Measurements from ENCODE around the gene STAT4.

Gene STAT4

DNA sequence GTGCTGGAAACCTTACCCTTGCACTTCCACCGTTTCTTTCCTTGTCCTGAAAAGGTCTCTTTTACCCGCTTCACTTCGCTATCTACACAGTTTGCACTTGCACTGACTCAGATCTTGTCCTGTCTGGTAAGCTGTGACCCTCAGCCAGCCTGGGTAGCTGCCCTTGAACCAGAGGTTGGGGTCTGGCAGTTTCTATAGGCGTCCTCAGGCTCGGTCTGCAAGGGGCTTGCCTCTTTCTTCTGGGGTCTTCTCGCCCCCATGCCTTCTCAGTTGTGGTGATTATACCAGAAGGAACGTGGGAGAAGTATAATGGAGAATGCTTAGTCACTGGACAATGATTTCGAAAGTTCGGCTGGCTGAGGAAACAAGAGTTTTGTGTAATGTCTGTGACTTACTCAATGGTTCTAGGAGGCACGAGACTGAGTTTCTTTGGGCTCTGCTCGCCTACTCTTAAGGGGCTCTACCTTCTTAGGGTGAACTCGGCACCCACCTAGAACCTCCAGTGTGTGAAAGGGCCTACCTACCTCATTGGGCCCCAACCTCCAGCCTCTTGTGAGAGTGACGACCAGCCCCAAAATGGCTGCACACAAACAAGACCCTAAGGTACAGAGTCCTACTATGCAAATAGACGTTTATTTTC lies 129.9 kb downstream of the STAT4 start:
- peak overlapping the region; percentile 87 to 99 for H3K4me3 ChIP-seq (ENCODE audit: low read depth in 1 of 2, low read length in 2 of 2)
- peak overlapping the region; percentile 85 for H3K27ac ChIP-seq (ENCODE audit: low read depth, low read length)
- H3K4me1 ChIP-seq (ENCODE audit: control insufficient read depth in 1 of 2, insufficient read depth in 2 of 2, low read length in 2 of 2), result peaks cover 13 to 29% of the 10 kb centered on the region in 2 donors
- no peaks in the 10 kb centered on the region for H3K27me3 ChIP-seq (ENCODE audit: control insufficient read depth in 1 of 2, insufficient read depth in 2 of 2, low read length in 2 of 2)
- peak overlapping the region; percentile 86 to 91 for H3K9ac ChIP-seq (ENCODE audit: low read depth in 1 of 2, low read length in 2 of 2)
- no peaks in the 10 kb centered on the region for H3K36me3 ChIP-seq (ENCODE audit: control insufficient read depth in 1 of 2, insufficient read depth in 2 of 2, low read length in 2 of 2)
- no peaks in the 10 kb centered on the region for H3K9me3 ChIP-seq (ENCODE audit: control insufficient read depth in 1 of 2, low read length in 2 of 2)

DNA sequence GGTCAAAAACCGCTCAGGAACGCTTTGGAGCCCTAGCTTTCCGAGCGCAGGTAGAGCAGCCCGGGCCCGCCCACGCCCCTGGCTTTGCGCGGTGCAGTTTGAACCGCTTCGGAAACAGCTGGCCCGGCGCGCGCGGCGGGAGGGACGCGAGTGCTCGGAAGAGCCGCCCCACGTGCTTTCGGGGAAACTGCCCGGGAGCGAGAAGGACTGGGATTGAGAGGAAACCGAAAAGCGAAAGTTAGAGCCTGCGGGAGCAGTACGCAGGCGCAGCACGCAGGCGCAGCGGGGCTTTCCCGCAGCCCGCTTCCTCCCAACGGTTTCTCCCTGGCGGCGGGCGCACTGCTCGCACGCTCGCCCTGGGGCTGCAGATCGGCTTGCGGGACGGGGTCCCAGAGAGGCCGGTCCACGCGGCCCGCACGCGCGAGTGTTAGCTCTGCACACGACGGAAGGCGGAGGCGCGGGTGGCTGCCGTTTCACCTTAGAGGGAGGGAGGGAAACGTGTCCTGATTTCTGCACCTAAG lies 130.5 kb downstream of the STAT4 start:
- Histone ChIP-seq H3K27ac (ENCODE audit: low read depth, low read length) (peak overlapping the region; percentile 85), H3K4me3 (ENCODE audit: low read depth in 1 of 2, low read length in 2 of 2) (peak overlapping the region; percentile 87 to 99), H3K4me1 (ENCODE audit: control insufficient read depth in 1 of 2, insufficient read depth in 2 of 2, low read length in 2 of 2) (peaks cover 12 to 29% of the 10 kb centered on the region in 2 donors), H3K36me3 (ENCODE audit: control insufficient read depth in 1 of 2, insufficient read depth in 2 of 2, low read length in 2 of 2) (no peaks in the 10 kb centered on the region), H3K27me3 (ENCODE audit: control insufficient read depth in 1 of 2, insufficient read depth in 2 of 2, low read length in 2 of 2) (no peaks in the 10 kb centered on the region), H3K9ac (ENCODE audit: low read depth in 1 of 2, low read length in 2 of 2) (peak overlapping the region; percentile 86 to 91), H3K9me3 (ENCODE audit: control insufficient read depth in 1 of 2, low read length in 2 of 2) (no peaks in the 10 kb centered on the region)

DNA sequence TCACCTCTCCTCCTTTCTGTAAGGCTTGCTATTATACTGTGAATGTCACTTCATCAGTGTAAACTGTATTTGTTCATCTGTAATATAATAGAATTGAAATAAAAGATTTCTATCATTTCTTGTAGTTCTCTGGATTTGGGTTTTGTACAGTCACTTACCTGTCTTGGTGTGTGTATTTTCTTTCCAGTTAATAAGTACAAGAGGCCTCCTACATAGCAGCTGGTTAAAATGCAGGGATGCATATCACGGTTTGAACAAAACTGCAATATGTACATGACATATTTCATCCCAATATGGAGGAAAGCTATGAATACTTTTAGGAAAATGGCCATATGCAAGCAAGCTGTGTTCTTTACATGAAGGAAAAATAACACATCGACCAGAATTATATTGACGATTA lies 131.4 kb downstream of the STAT4 start:
- H3K27ac ChIP-seq (ENCODE audit: low read depth, low read length), result no peak overlapping the region

DNA sequence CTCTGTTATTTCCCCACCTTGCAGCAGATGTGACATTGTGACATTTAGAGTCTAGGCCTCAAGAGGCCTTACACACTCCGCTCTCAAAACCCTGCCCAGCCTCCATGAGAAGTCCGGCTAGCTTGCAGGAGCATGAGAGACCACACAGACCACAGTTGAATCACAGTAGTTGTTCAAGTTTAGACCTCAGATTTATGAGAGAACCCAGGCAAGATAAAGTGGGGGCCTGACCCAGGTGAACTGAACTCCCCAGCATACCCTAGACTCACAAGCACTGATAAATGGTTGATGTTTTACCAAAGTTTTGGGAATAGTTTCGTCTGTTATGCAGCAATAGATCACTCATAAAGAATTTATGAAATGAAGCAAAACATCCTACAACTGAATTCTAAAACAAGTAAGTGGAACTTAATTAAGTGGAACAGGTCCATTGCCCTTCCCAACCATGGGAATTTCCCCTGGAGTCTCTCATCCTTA lies 132.1 kb downstream of the STAT4 start:
- Histone ChIP-seq H3K4me1 (ENCODE audit: control insufficient read depth in 1 of 2, insufficient read depth in 2 of 2, low read length in 2 of 2) (peaks cover 18 to 36% of the 10 kb centered on the region in 2 donors), H3K27ac (ENCODE audit: low read depth, low read length) (no peak overlapping the region), H3K27me3 (ENCODE audit: control insufficient read depth in 1 of 2, insufficient read depth in 2 of 2, low read length in 2 of 2) (no peaks in the 10 kb centered on the region)

More for the DNA sequence above, 131.4 kb downstream of the STAT4 start:
- no peaks in the 10 kb centered on the region for H3K27me3 ChIP-seq (ENCODE audit: control insufficient read depth in 1 of 2, insufficient read depth in 2 of 2, low read length in 2 of 2)
- no peak overlapping the region for H3K9ac ChIP-seq (ENCODE audit: low read depth in 1 of 2, low read length in 2 of 2)
- H3K4me3 ChIP-seq (ENCODE audit: low read depth in 1 of 2, low read length in 2 of 2), result no peak overlapping the region
- no peaks in the 10 kb centered on the region for H3K36me3 ChIP-seq (ENCODE audit: control insufficient read depth in 1 of 2, insufficient read depth in 2 of 2, low read length in 2 of 2)
- H3K9me3 ChIP-seq (ENCODE audit: control insufficient read depth in 1 of 2, low read length in 2 of 2), result no peaks in the 10 kb centered on the region
- peaks cover 17 to 35% of the 10 kb centered on the region in 2 donors for H3K4me1 ChIP-seq (ENCODE audit: control insufficient read depth in 1 of 2, insufficient read depth in 2 of 2, low read length in 2 of 2)

DNA sequence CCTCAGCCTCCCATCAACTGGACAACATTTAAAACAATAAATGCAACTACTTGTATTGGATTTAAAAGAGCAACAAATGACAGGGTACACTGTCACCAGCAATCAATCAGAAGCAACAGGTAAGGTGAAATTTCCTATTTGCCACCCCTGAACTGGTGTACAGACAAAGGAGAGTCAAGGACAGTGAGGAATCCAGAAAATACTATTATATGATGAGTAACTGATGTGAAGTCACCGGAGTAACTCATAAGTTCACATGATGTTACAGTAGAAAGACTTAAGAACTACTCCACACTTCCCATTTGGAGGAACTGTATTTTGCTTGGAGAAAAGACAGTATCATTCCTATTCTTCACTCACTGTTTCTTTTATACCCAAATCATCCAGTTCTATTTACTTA lies 132.7 kb downstream of the STAT4 start:
- Histone ChIP-seq H3K36me3 (ENCODE audit: control insufficient read depth in 1 of 2, insufficient read depth in 2 of 2, low read length in 2 of 2) (no peaks in the 10 kb centered on the region), H3K9ac (ENCODE audit: low read depth in 1 of 2, low read length in 2 of 2) (no peak overlapping the region), H3K9me3 (ENCODE audit: control insufficient read depth in 1 of 2, low read length in 2 of 2) (no peaks in the 10 kb centered on the region), H3K4me1 (ENCODE audit: control insufficient read depth in 1 of 2, insufficient read depth in 2 of 2, low read length in 2 of 2) (peaks cover 18 to 33% of the 10 kb centered on the region in 2 donors), H3K4me3 (ENCODE audit: low read depth in 1 of 2, low read length in 2 of 2) (peak overlapping the region in 1 of 2 donors; percentile 53), H3K27ac (ENCODE audit: low read depth, low read length) (no peak overlapping the region), H3K27me3 (ENCODE audit: control insufficient read depth in 1 of 2, insufficient read depth in 2 of 2, low read length in 2 of 2) (no peaks in the 10 kb centered on the region)

More for the DNA sequence above, 132.1 kb downstream of the STAT4 start:
- peak overlapping the region in 1 of 2 donors; percentile 53 for H3K4me3 ChIP-seq (ENCODE audit: low read depth in 1 of 2, low read length in 2 of 2)
- H3K9me3 ChIP-seq (ENCODE audit: control insufficient read depth in 1 of 2, low read length in 2 of 2), result no peaks in the 10 kb centered on the region
- H3K9ac ChIP-seq (ENCODE audit: low read depth in 1 of 2, low read length in 2 of 2), result no peak overlapping the region
- no peaks in the 10 kb centered on the region for H3K36me3 ChIP-seq (ENCODE audit: control insufficient read depth in 1 of 2, insufficient read depth in 2 of 2, low read length in 2 of 2)

DNA sequence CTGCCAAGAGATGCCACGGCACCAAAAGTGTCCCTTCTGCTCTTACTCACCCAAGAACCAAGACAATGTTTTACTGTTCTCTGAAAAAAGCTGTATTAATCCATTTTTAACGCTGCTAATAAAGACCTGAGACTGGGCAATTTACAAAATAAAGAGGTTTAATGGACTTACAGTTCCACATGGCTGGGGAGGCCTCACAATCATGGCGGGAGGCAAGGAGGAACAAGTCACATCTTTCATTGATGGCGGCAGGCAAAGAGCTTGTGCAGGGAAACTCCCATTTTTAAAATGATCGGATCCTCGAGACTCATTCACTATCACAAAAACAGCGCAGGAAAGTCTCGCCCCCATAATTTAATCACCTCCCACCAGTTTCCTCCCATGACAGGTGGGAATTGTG lies 135.0 kb downstream of the STAT4 start:
- Histone ChIP-seq H3K36me3 (ENCODE audit: control insufficient read depth in 1 of 2, insufficient read depth in 2 of 2, low read length in 2 of 2) (peaks cover 5 to 7% of the 10 kb centered on the region in 2 donors), H3K9ac (ENCODE audit: low read depth in 1 of 2, low read length in 2 of 2) (no peak overlapping the region), H3K27me3 (ENCODE audit: control insufficient read depth in 1 of 2, insufficient read depth in 2 of 2, low read length in 2 of 2) (no peaks in the 10 kb centered on the region), H3K9me3 (ENCODE audit: control insufficient read depth in 1 of 2, low read length in 2 of 2) (no peaks in the 10 kb centered on the region), H3K4me1 (ENCODE audit: control insufficient read depth in 1 of 2, insufficient read depth in 2 of 2, low read length in 2 of 2) (peaks cover 24 to 25% of the 10 kb centered on the region in 2 donors), H3K4me3 (ENCODE audit: low read depth in 1 of 2, low read length in 2 of 2) (no peak overlapping the region), H3K27ac (ENCODE audit: low read depth, low read length) (no peak overlapping the region)

DNA sequence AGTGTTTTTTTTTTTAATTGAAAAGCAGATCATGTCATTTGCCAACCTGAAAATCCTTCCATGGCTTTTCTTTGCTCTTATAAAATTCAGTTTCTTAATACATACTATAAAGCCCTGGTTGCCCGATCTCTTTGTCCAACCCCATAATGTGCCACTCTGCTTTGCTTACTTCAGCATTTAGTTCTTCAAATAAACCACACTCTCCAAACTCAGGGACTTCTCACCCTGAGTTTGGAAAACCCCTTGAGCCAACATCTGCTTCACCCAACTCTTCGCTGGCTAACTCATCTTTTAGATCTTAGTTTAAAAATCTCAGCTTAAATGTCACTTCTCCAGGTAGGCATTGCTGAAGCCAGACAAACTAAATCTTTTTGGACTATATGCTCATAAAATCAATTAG lies 135.6 kb downstream of the STAT4 start:
- peaks cover 7 to 8% of the 10 kb centered on the region in 2 donors for H3K36me3 ChIP-seq (ENCODE audit: control insufficient read depth in 1 of 2, insufficient read depth in 2 of 2, low read length in 2 of 2)
- H3K4me3 ChIP-seq (ENCODE audit: low read depth in 1 of 2, low read length in 2 of 2), result no peak overlapping the region
- H3K9ac ChIP-seq (ENCODE audit: low read depth in 1 of 2, low read length in 2 of 2), result no peak overlapping the region
- H3K4me1 ChIP-seq (ENCODE audit: control insufficient read depth in 1 of 2, insufficient read depth in 2 of 2, low read length in 2 of 2), result peaks cover 24 to 26% of the 10 kb centered on the region in 2 donors
- H3K9me3 ChIP-seq (ENCODE audit: control insufficient read depth in 1 of 2, low read length in 2 of 2), result no peaks in the 10 kb centered on the region
- H3K27ac ChIP-seq (ENCODE audit: low read depth, low read length), result no peak overlapping the region
- no peaks in the 10 kb centered on the region for H3K27me3 ChIP-seq (ENCODE audit: control insufficient read depth in 1 of 2, insufficient read depth in 2 of 2, low read length in 2 of 2)

DNA sequence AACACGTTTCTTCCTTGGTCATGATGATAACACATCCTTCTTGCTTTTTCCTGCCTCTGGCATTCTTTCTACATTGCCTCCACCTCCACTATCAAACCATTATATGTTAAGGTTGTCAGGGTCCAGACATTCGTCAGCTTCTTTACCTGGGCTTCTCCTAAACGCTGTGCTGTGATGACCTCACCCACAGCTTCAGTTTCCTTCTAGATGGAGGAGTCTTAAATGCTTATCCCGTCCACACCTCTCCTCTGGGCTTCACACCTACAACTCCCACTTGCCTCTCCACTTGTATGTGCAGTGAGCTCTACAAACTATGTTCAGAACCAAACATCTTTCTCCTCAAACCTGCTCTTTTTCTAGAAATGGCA lies 136.2 kb downstream of the STAT4 start:
- H3K4me1 ChIP-seq (ENCODE audit: control insufficient read depth in 1 of 2, insufficient read depth in 2 of 2, low read length in 2 of 2), result peaks cover 23 to 26% of the 10 kb centered on the region in 2 donors
- H3K27me3 ChIP-seq (ENCODE audit: control insufficient read depth in 1 of 2, insufficient read depth in 2 of 2, low read length in 2 of 2), result no peaks in the 10 kb centered on the region
- peak overlapping the region; percentile 58 to 74 for H3K9ac ChIP-seq (ENCODE audit: low read depth in 1 of 2, low read length in 2 of 2)
- H3K27ac ChIP-seq (ENCODE audit: low read depth, low read length), result peak overlapping the region; percentile 86
- no peaks in the 10 kb centered on the region for H3K9me3 ChIP-seq (ENCODE audit: control insufficient read depth in 1 of 2, low read length in 2 of 2)
- H3K4me3 ChIP-seq (ENCODE audit: low read depth in 1 of 2, low read length in 2 of 2), result peak overlapping the region; percentile 91 to 99
- H3K36me3 ChIP-seq (ENCODE audit: control insufficient read depth in 1 of 2, insufficient read depth in 2 of 2, low read length in 2 of 2), result peaks cover 10 to 13% of the 10 kb centered on the region in 2 donors

DNA sequence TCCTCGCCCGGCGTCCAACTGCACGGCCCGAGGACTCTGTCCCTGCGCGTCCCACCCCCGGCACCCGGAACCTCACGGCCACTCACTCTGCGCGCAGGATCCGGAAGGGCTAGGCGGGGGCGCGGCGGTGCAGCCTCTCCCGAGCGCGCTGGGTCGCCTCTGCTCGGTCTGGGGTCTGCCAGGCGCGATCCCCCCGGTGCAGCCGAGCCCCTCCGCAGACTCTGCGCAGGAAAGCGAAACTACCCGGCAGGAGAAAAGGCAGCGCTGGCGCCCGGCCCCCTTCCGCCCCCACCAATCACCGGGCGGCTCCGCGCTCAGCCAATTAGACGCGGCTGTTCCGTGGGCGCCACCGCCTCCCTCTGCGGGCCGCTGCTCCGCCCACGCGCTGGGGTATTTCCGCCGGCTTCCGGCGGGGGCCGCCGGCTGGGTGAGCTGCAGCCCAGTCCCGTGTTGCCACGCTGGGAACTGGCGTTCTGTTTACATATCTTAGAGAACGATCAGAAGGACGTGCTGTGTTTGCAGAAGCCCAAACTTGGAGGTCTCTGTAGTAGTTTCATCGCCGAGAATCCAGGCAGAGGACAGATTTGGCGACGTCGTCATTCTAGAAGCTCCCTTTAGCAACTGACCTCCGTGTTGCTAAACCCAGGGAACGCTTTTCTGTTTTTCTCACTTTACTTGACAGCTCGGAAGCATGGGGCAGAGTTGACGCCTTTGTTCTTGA lies 136.7 kb downstream of the STAT4 start, which contains the start of gene STAT1:
Gene STAT1 (minus strand): TSS at position 240 of the 721 bp plus-strand sequence. CDS start 4,168 bp downstream, outside the sequence.
- Histone ChIP-seq H3K27me3 (ENCODE audit: control insufficient read depth in 1 of 2, insufficient read depth in 2 of 2, low read length in 2 of 2) (no peaks in the 10 kb centered on the region), H3K9ac (ENCODE audit: low read depth in 1 of 2, low read length in 2 of 2) (peak within 1 kb of the TSS; percentile 83 to 99), H3K36me3 (ENCODE audit: control insufficient read depth in 1 of 2, insufficient read depth in 2 of 2, low read length in 2 of 2) (peaks cover 12 to 19% of the 10 kb centered on the region in 2 donors), H3K9me3 (ENCODE audit: control insufficient read depth in 1 of 2, low read length in 2 of 2) (no peaks in the 10 kb centered on the region), H3K27ac (ENCODE audit: low read depth, low read length) (peak within 1 kb of the TSS; percentile 86), H3K4me1 (ENCODE audit: control insufficient read depth in 1 of 2, insufficient read depth in 2 of 2, low read length in 2 of 2) (peaks cover 23 to 28% of the 10 kb centered on the region in 2 donors), H3K4me3 (ENCODE audit: low read depth in 1 of 2, low read length in 2 of 2) (peak within 1 kb of the TSS; percentile 91 to 99)

DNA sequence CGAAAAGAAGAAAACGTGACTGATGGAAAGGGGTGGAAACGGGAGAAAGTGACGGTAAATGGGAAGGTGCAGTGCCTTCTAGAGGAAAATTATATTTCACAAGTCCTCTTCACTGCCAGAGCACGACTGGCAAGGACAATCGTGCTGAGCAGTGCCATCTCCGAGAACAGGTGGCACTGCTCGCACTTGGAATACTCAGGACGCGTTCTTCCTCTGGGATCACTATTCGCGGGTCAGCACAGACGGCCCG lies 137.2 kb downstream of the STAT4 start:
- no peaks in the 10 kb centered on the region for H3K9me3 ChIP-seq (ENCODE audit: control insufficient read depth in 1 of 2, low read length in 2 of 2)
- peaks cover 23% of the 10 kb centered on the region in 2 donors for H3K4me1 ChIP-seq (ENCODE audit: control insufficient read depth in 1 of 2, insufficient read depth in 2 of 2, low read length in 2 of 2)
- H3K36me3 ChIP-seq (ENCODE audit: control insufficient read depth in 1 of 2, insufficient read depth in 2 of 2, low read length in 2 of 2), result peaks cover 15 to 23% of the 10 kb centered on the region in 2 donors
- peak overlapping the region; percentile 86 for H3K27ac ChIP-seq (ENCODE audit: low read depth, low read length)
- H3K9ac ChIP-seq (ENCODE audit: low read depth in 1 of 2, low read length in 2 of 2), result peak overlapping the region; percentile 83 to 99
- H3K27me3 ChIP-seq (ENCODE audit: control insufficient read depth in 1 of 2, insufficient read depth in 2 of 2, low read length in 2 of 2), result no peaks in the 10 kb centered on the region
- H3K4me3 ChIP-seq (ENCODE audit: low read depth in 1 of 2, low read length in 2 of 2), result peak overlapping the region; percentile 91 to 99

Measured in duodenal mucosa (tissue), 2 donors.